Esophagus (tissue), 2 donors: ENCODE results near the gene MAPK12. TPM values are rescaled to one million over a fixed set of nuclear protein-coding genes. Genes with fewer than 3 reads are reported as not detected.
A peak's percentile ranks its signal among the peaks of the same experiment; 100 is the strongest.

ENCODE experiments used
- H3K27ac ChIP-seq, 2 donors: one replicate each; pipeline ENCODE4 v1.5.1; 2013; ENCODE audit warnings: low read depth in 2 of 2, mild to moderate bottlenecking in 2 of 2, inconsistent platforms in 1 of 2, low read length in 1 of 2, moderate library complexity in 1 of 2
- H3K27me3 ChIP-seq, 2 donors: one replicate each; pipeline ENCODE4 v1.6.1; 2013; ENCODE audit warnings: low read length in 2 of 2, control low read depth in 1 of 2, mild to moderate bottlenecking in 1 of 2; ENCODE audit not compliant: insufficient read depth in 2 of 2, control insufficient read depth in 1 of 2
- H3K36me3 ChIP-seq, 2 donors: one replicate each; pipeline ENCODE4 v1.6.1; 2013; ENCODE audit warnings: low read length in 1 of 2; ENCODE audit not compliant: control insufficient read depth in 2 of 2, insufficient read depth in 2 of 2
- H3K4me1 ChIP-seq, 2 donors: one replicate each; pipeline ENCODE4 v1.6.1; 2013; ENCODE audit warnings: low read length in 1 of 2; ENCODE audit not compliant: control insufficient read depth in 2 of 2, insufficient read depth in 2 of 2
- H3K4me3 ChIP-seq, 2 donors: one replicate each; pipeline ENCODE4 v1.5.1; 2013; ENCODE audit warnings: low read length in 2 of 2, mild to moderate bottlenecking in 2 of 2, low read depth in 1 of 2, moderate library complexity in 1 of 2
- H3K9me3 ChIP-seq, 2 donors: one replicate each; pipeline ENCODE4 v1.6.1; 2013; ENCODE audit warnings: mild to moderate bottlenecking in 2 of 2, low read depth in 1 of 2, low read length in 1 of 2, moderate library complexity in 1 of 2; ENCODE audit not compliant: control insufficient read depth in 2 of 2, insufficient read depth in 1 of 2
- WGBS, 2 donors: extraction: QIAGEN DNeasy Blood & Tissue Kit; methylation state at CpG; one replicate each; pipeline ENCODE4 v1.1.7; 2013; 5-methylcytosine and 5-hydroxymethylcytosine counted together
- polyA plus RNA-seq, 2 donors: library from polyadenylated mRNA; stranded (reverse); fragments of 200-250 nt; gene quantifications; one replicate each; pipeline ENCODE4 v1.2.3, GENCODE V29; 2013
- donor health status: healthy with polysubstance abuse.
- donor health status: Bipolar disorder and iron deficiency.

MAPK12 gene
- polyA plus RNA-seq, 2 donors = 3.0 to 3.4 TPM

DNA sequence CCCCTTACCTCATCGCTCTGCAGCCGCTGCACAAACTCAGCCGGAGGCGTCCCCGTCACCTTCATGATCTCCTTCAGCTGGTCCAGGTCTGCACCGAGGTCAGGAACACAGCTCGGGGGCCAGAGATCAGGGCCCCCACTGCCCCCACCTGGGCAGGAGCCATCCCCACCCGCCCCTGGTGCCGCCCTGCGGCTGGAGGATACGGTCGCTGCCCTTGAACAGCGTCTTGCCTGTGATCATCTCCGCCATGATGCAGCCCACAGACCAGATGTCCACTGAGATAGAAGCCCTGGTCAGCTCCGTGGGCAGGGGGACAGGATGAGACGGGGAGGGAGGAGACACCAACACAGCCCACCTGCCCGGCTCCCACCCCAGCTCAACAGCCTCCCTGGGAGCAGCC is 5.9 kb downstream of the MAPK12 start:
- WGBS, 2 donors = 85 to 88% methylated on average over 17 of the region's 17 CpGs
- Histone ChIP-seq H3K9me3 (peaks cover 0 to 2% of the 10 kb centered on the region in 2 donors), H3K4me3 (no peak overlapping the region), H3K27me3 (peaks cover 0 to 3% of the 10 kb centered on the region in 2 donors), H3K4me1 (peaks cover 0 to 17% of the 10 kb centered on the region in 2 donors), H3K27ac (no peak overlapping the region), H3K36me3 (peaks cover 0 to 4% of the 10 kb centered on the region in 2 donors)

DNA sequence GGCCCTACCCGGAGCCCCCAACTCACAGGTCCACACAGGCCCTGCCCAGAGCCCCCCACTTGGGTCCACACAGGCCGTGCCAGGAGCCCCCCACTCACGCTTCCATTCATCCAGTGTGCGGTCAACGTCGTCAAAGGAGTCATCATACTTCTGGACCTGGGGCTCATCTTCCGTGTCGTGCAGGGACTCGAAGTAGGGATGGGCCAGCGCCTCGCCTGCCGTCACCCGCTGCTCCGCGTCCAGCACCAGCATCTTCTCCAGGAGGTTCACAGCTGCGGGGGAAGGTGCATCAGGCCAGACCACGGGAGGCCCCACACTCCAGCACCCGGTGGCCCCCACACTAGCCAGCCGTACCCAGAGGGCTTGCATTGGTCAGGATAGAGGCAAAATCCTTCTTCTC is 6.4 kb downstream of the MAPK12 start:
- H3K36me3 ChIP-seq = peaks cover 0 to 4% of the 10 kb centered on the region in 2 donors
- WGBS, 2 donors = 78 to 84% methylated on average over 19 of the region's 19 CpGs

DNA sequence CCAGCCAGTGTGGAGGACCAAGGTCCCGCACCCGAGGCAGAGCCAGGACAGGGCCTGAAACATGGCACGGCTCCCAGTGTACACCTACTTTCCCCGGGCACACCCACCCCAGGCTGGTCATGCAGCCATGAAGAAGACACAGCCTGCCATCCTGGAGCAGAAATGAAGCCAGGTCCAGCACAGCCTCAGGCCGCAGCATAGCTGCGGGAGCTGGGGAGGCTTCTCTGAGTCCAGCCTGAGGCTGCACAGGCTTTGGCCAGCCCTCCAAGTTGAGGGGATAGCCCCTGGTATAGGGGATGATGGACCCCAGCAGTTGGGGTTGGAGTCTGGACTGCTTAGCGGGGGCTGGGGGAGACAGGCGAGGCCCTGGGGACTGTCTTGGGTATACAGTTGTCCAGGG is 7.5 kb downstream of the MAPK12 start:
- 55 to 71% methylated on average over 8 of the region's 8 CpGs for WGBS, 2 donors
- peaks cover 0 to 4% of the 10 kb centered on the region in 2 donors for H3K36me3 ChIP-seq
- H3K4me3 ChIP-seq = no peak overlapping the region
- peaks cover 5 to 24% of the 10 kb centered on the region in 2 donors for H3K4me1 ChIP-seq
- H3K9me3 ChIP-seq = peaks cover 0 to 2% of the 10 kb centered on the region in 2 donors
- H3K27ac ChIP-seq = no peak overlapping the region
- no peaks in the 10 kb centered on the region for H3K27me3 ChIP-seq

More for the DNA sequence above, 6.4 kb downstream of the MAPK12 start:
- H3K27me3 ChIP-seq = no peaks in the 10 kb centered on the region
- H3K9me3 ChIP-seq = peaks cover 0 to 2% of the 10 kb centered on the region in 2 donors
- H3K27ac ChIP-seq = no peak overlapping the region
- peaks cover 4 to 18% of the 10 kb centered on the region in 2 donors for H3K4me1 ChIP-seq
- no peak overlapping the region for H3K4me3 ChIP-seq

DNA sequence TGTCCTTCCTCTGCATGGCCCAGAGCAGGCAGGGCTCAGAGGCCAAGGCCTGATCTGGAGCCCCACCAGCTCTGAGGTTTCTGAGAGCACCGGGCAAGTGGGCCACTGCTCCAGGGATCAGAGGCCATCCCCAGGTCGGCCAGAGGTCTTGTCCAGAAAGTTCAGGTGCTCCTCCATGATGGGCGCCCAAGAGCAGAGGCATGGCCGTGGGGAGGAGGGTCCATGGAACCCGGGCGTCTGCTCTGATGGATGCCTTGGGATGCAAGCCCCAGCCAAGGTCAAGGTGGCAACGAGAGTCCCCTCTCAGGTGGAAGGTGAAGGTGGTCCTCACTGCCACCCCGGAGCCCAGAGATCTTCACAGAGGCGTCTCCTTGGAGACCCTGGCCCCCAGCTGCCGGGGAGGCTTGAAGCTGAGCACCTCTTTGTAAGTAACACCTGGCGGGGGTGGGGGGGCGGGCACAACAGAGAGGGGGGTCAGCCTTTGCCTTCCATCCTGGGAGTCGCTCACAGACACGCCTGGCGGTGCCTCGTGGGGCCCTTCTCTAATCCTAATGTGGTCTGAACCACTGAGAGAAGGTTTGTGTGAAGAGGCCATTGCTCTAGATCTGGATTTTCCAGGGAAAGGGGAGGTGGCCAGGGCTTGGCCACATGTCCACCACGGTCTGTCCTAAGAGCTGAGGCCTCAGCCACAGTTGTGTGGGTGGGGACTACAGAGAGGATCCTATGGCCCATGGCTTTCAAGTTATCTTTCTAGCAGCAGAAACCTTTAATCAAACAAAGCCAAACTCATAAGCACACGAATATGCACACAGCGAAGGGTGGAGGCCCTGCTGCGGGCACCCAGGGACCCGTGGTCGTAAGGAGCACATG is 8.2 kb downstream of the MAPK12 start:
- no peak overlapping the region for H3K27ac ChIP-seq
- H3K4me1 ChIP-seq = peaks cover 7 to 24% of the 10 kb centered on the region in 2 donors
- H3K9me3 ChIP-seq = peaks cover 0 to 2% of the 10 kb centered on the region in 2 donors
- no peak overlapping the region for H3K4me3 ChIP-seq
- H3K27me3 ChIP-seq = no peaks in the 10 kb centered on the region
- WGBS, 2 donors = 75 to 79% methylated on average over 22 of the region's 22 CpGs
- peaks cover 0 to 7% of the 10 kb centered on the region in 2 donors for H3K36me3 ChIP-seq

DNA sequence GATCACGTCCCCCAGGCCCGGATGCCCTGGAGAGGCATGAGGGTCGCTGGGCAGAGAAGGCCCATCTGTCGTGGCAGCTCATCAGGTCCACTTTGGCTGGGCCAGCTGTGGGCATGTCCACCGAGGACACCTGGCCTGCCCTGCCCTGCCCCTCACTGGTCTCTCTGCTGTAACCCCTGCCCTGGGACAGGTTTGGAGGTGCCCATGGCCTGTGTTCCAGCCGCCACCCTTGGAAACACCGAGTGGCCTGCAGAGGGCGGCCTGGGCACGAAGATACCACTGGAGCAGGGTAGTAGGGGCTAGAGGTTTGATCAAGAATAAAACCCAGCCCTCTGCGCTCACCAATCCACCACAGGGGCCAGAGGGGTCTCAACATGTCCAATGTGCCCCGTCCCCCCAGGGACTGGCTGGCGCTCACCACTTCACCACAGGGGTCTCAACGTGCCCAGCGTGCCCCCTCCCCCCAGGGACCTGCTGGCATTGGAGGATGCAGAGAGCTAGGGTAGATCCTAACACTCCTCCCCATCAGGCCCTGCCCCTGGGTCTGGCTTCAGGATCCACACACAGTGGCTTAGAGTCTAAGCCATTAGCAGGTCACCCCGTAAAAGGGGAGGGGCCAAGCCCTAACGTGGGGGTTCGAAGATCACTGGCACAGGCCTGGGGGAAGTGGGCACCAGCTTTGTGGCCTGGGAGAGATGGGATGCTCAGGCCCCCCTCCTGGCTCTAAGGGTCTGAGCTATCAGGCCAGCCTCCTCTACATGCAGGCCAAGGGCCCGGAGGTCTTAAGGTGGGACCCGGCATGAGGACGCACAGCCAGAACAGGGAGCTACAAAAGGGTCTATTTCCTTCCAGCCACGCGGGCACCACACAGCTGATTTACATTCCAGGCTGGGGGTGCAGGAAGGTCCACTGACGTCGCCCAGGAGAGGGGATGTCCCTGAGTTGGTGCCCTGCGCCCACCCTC is 9.1 kb downstream of the MAPK12 start:
- Histone ChIP-seq H3K4me1 (peaks cover 7 to 29% of the 10 kb centered on the region in 2 donors), H3K27me3 (no peaks in the 10 kb centered on the region), H3K9me3 (peaks cover 0 to 2% of the 10 kb centered on the region in 2 donors), H3K36me3 (peaks cover 0 to 14% of the 10 kb centered on the region in 2 donors), H3K4me3 (no peak overlapping the region), H3K27ac (peak overlapping the region; percentile 81 to 86)
- 45 to 50% methylated on average over 25 of the region's 25 CpGs for WGBS, 2 donors

DNA sequence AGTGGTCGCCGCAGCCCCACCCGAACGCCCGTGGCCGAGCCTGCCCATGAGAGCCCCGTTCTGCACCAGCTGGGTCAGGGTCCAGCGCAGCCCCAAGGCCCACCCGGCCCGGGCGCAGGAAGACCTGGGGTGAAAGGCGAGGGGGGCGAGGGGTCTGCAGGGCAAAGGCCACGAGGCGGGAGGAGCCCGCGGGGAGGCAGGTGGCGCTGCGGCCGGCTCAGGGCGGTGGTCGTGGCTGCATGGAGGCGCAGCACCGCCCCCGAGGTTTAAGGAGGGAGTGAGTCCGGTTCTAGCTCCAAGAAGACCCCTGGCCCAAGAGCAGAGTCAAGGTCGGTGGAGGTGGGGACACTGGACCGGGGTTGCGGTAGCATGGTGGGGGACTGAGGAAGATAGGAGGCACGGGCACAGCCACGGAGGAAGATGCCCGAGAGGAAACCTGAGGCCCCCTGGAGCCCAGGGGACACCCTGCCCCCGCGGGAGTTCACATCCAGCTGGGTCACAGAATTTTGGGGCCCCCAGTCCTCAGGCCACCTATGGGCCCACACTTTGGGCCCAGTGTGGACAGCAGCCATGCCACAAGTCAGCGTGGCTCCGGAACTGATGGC is 9.9 kb downstream of the MAPK12 start:
- no peaks in the 10 kb centered on the region for H3K27me3 ChIP-seq
- H3K9me3 ChIP-seq = peaks cover 0 to 2% of the 10 kb centered on the region in 2 donors
- H3K4me3 ChIP-seq = peak overlapping the region; percentile 55 to 75
- 8 to 11% methylated on average over 31 to 36 of the region's 36 CpGs for WGBS, 2 donors
- H3K36me3 ChIP-seq = peaks cover 0 to 15% of the 10 kb centered on the region in 2 donors
- peak overlapping the region; percentile 81 to 86 for H3K27ac ChIP-seq
- H3K4me1 ChIP-seq = peaks cover 7 to 29% of the 10 kb centered on the region in 2 donors

DNA sequence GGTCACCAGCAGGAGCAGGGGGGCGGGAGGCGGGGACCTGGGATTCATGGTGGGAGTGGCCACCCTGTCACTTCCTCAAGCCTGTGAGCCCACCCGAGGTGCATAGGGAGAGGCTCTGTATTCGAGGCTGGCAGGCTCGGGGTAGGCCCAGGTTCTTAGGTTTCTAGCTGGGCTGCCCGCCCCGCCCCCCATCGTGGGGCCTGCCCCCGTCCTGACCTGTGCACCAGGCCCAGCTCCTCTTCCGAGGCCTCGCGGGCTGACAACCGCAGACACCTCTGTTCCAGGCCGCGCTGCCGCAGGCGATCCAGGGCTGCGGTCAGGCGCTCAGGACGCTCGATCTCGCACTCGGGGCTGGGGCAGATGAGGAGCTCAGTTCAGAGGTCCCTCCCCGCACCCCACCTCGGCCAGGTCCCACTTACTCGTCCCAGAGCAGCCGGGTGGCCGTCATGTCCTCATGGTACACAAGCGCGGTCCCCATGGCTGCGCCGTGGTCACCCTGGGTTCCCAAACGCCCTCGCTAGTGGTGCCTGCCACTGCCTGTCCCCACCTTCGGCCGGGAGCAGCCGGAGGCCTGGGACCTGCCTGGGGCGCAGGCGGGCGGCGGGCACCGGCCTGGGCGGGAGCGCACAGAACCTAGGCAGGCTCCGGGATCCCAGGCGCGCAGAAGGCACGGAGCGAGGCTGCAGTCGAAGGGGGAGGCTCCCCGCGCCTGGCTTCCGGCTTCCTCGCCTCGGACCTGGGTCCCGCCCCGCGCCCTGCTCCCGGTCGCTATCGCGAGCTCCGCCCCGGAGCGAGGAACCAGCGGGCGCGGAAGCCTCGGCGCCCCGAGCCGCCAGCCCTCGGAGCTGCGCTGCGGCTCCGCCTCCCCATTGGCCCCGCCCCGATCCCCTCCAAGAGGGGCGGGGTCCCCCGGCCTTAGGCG is 10.7 kb downstream of the MAPK12 start, which contains the start of gene HDAC10:
Gene HDAC10 (minus strand): TSS at position 711 of the 922 bp plus-strand sequence. CDS start 233 bp downstream, at position 478.
- peak within 1 kb of the TSS; percentile 55 to 75 for H3K4me3 ChIP-seq
- H3K36me3 ChIP-seq = peaks cover 0 to 22% of the 10 kb centered on the region in 2 donors
- peaks cover 0 to 2% of the 10 kb centered on the region in 2 donors for H3K9me3 ChIP-seq
- no peaks in the 10 kb centered on the region for H3K27me3 ChIP-seq
- peaks cover 10 to 34% of the 10 kb centered on the region in 2 donors for H3K4me1 ChIP-seq
- H3K27ac ChIP-seq = peak within 1 kb of the TSS; percentile 81 to 86
- 1 to 2% methylated on average over 62 to 81 of the region's 81 CpGs for WGBS, 2 donors

DNA sequence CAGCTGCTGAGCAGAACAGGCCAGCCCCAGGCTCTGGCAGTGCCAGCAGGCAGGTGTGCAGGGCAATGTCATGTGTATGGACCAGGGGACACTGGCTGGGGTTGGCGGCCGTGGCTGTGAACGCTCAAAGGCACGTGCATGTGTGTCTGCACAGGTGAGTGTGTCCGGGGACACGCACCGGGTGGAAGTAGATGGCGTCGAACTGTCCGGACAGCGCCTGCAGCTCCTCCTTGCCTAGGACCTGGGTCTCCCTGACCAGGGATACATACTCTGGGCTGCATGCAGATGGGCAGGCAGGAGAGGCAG is 11.3 kb downstream of the MAPK12 start:
- Histone ChIP-seq H3K4me3 (peak overlapping the region; percentile 16 to 55), H3K4me1 (peaks cover 15 to 38% of the 10 kb centered on the region in 2 donors), H3K36me3 (peaks cover 0 to 24% of the 10 kb centered on the region in 2 donors), H3K9me3 (peaks cover 0 to 2% of the 10 kb centered on the region in 2 donors), H3K27me3 (no peaks in the 10 kb centered on the region), H3K27ac (no peak overlapping the region)
- 67% methylated on average over 11 of the region's 11 CpGs for WGBS, 2 donors
